NK-92 treated with Interleukin-12 subunit alpha and Interleukin-12 subunit beta, amount 100 ng/mL, for 24 hours (cell line): ENCODE results near the gene ALS2CL.
"Not testable (repeated sequence)": the region's sequence is repeated elsewhere in the genome, so short reads cannot be mapped to it uniquely, and the experiment has no call there.

Experiments
- DNase-seq: peaks from one replicate; lab custom pipeline; 2025; lab: John Stamatoyannopoulos, UW

The ALS2CL gene

DNA sequence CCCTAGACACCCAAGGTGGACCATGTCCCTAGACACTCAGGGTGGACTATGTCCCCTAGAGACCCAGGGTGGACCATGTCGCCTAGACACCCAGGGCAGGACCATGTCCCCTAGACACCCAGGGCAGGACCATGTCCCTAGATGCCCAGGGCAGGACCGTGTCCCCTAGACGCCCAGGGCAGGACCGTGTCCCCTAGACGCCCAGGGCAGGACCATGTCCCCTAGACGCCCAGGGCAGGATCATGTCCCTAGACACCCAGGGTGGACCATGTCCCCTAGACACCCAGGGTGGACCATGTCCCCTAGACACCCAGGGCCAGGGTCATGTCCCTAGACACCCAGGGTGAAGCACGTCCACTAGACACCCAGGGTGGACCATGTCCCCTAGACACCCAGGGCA is 10.9 kb upstream of the ALS2CL start:
- not testable (repeated sequence) for DNase-seq

- DNase-seq, result no peak
Measured at GRCh38 chr3:46703013-46703520, 9.6 kb upstream of the ALS2CL start.

DNA sequence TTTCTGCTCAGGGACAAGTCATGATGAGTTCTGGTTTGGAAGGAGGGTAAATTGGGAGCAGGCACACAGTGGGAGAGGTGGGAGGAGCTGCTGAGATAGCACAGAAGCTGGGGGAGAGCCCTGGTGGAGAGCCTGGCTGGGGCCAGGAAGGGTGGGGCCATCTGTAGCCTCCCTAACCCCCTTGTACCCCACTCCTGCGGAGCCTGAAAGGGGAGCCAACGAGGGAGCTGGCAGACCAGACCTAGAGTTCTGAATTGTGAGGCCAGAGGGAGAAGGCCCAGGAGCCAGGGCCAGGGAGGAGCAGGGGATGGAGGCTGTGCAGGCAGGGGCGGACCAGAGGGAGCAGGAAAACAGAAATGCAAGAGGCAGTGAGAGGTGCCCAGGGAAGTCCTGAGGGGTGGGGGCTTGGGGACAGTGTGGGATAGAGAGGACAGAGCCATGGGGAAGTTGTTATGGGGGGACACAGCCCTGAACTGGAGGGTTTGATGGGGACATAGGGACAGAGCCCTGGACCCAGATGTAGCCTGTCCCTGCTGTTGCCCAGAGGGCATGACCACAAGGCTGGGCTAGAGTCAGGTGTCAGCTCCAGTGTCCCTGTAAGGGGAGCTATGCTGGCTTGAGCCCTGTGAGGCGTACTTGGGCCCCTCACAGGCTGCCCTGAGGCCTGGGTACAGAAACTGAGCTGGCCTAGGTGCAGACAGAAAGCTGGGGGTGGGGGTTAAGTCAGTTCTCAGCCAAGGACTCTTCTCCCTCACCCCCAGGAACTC is 8.9 kb upstream of the ALS2CL start:
- DNase-seq, result no peak

DNA sequence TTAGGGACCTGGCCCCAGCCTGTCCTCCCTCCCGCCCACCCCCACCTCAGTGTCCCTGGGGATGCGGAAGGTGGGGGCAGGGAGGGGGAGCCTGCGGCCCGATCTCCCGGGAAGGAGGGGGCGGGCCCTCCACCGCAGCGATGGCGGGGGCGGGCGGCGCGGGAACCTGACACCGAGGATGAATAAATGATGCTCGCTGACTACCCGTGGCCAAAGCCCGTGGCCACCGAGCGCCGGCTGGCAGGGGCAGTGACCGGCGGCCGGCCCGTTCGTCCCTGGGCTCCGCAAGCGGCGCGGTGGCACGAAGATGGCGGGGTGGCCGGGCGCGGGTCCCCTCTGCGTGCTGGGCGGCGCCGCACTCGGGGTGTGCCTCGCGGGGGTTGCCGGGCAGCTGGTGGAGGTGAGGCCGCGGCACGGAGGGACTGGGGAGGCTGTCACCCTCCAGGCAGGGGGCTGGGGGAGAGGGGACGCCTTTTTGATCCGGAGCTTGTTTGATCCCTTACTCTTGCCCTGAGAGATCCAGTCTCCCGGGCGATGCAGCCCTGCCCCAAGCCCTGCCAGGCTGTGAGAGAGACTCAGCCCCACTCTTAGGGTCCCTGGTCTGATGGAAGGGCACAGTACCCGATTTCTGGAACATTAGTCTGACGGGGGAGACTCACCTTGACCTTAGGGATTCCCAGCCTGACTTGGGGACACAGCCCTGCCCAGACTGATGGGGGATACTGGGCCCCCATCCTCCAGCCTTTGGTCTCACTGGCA is 7.9 kb upstream of the ALS2CL start, which contains the start of gene TMIE:
Gene TMIE (plus strand): TSS at position 212 of the 759 bp plus-strand sequence. CDS start 96 bp downstream, at position 308.
- DNase-seq, result no peak

DNA sequence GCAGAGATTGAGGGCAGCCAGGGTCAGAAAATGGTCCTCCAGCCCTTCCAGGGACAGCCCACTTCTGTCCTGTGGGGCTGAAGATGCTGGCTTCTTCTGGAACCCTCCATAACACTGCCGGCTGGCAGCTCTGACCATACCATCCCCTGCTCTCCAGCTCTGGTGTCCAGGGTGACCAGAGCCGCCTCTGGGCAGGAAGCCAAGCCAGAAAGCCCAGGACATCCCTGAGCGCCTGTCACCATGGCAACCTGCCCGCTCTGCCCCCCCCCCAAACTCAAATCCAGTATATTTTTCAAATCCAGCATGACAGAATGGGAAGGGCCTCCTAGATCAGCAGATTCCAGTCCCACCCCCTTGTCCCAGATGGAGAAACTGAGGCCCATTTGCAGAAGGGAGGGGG is 7.3 kb upstream of the ALS2CL start:
- DNase-seq, result no peak

DNA sequence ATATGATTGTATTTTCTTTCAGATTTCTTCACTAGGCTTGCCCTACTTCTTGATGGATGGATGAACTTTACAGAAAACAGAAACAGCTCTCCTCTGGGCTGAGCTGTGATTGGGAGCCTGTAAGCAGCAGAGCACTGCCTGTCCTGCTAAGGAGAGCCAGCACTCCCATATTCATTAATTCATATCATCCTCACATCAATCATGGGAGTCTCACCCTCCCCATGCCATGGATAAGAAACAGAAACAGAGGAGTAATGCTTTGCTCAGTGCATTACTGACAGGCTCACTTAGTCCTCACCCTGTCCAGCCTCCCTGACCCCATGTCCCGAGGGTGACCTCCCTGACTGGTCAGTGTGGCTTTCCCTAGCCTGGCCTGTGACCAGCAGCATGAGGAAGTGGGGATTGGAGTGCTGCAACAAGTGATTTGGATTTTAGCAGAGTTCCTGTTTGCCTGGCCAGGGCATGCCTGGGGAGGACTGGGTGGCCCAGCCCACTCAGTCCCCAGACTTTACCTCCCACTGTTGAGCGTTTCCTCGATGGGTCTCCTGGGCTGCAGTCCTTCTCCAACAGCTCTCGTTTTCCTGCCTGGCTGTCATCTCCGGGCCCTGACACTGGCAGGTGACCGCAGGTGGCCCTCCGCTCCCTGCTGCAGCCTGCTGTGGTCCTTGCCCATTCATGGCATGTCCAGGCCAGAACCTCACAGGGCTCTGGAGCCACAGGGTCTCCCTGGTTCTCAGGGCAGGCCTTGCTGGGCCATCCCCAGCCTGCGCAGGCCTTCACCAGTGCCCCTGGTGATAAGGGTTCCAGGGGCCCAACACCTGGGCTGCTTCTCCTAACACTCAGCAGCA is 6.4 kb upstream of the ALS2CL start:
- no peak for DNase-seq

- DNase-seq, result no peak
Measured at GRCh38 chr3:46695962-46696894, 2.7 kb upstream of the ALS2CL start.

DNA sequence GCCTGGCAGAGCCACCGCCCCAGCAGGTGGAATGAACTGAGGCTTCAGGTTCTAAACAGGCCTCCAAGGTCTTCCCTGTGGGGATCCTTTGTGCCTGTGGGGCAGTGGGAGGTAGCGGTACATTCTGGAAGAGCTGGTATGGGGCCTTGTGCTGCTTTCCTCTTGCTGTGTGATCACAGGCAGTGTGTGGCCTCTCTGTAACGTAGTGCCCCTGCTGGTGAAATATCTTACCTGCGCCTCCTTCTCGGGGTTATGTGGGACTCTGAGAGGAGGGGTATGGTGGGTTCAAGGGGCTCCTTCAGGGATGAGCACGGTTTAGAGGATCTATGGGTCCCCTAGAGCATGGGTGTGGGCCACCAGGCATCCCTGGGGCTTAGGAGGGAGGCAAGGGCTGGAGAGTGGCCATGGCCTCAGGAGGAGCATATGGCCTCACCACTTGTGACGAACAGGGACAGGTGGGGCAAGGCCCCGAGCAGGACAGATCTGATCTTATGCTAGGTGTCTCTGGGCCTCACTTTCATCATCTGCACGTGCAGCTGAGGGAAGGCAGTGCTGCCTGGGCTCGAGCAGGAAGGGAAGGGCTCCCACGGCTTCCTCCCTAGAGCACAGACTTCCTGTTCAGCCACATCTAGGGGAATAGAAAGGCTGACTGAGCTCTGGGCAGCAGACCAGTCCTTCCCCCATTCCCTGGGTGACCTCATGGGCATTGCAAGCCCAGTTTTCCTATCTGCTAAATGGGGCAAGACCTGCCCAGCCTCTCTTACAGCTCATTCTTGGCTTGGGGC is 1.9 kb upstream of the ALS2CL start:
- no peak for DNase-seq

DNA sequence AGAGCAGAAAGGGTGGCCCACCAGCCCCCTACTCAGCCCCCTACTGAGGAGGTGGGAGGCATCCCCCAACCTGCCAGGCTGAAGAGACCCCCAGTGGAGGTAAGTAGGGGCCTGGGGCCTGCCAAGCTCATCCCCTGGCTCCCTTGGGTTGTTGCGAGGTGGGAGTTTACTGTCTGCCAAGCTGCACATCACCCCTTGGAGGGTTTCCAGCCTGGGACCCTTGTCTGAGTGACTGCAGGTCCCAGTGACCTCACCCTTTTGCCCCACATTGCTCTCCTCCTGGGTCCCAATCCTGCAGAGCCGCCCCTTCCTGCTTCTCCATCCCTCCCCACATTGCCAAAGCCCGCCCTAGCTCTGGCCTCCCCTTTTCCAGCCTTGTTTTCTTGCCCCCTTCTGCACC is 1.0 kb upstream of the ALS2CL start:
- no peak for DNase-seq

GRCh38 chr3:46693892-46694226 is 380 bp upstream of the ALS2CL start:
- no peak for DNase-seq

DNA sequence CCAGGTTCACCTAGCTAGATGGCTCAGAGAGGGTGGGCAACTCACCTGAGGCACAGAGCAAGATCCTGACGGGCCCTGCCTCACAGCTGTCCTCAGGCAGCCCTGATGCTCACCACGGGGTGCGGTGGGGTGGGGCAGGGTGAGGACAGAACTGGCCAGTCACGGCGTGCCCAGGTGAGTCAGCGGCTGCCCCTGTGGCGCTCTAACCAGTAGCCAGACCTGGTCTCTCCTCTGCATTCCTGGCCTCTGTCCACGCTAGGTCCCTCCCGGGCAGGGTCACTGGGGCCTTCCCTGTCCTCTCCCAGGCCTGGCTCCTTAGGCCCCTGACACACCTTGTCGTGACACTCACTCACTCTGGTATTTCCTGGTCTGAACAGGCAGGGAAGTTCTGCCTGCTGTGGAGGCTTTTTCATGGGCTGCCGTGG is 901 bp downstream of the ALS2CL start:
- no peak for DNase-seq

DNA sequence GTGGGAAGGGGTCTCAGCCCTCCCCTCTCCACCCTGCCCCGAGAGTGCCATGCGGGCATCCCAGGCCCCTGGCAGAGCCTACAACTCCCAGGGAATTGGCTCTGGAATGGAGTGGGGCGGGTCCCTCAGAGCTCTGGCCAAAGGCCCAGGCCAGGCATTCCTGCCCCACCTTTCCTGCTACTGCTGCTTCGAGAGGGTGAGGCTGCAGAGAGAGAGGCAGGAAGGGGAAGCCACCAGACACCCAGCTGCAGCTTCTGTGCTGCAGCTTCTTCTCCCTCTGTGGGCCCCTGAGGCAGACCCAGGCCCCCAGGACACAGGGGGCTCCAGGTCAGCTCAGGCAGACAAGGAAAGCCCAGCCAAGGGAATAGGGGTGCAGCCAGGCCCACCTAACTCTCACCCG is 2.7 kb downstream of the ALS2CL start:
- no peak for DNase-seq

DNA sequence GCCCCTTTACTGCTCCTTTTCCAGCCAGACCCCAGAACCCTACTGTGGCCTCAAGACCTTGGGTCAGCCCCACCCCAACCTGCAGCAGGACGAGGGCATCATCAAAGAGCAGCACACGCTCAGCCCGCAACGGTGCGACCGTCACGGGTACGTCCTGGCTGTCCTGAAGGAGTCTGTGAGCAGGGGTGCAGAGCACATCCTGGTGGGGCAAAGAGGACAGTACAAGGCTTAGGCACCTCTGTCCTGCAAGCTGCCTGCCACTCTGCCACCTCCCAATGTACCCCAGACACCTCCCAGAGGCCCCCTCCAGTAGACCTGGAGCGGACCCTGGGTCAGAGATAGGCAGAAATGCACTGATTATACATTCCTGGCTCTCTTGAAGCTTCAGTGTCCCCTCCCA is 8.0 kb downstream of the ALS2CL start:
- DNase-seq, result no peak

DNA sequence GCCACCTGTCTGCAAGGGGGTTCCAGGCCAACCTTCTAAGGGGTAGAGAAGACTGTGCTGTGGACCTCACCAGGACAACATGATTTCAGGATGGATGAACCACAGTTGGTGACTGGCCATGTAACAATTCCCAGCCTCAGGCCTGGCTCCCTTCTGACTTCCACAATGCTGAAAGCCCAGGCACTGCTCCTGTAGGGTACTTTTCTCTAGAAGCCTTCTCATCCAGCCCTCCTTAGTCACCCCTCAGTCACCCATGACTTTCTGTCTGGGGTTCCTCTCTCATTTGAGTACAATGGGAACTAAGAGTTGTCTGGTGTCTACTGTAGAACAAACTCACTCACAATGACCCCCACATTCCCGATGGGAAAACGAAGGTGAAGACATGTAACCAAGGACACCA is 8.6 kb downstream of the ALS2CL start:
- DNase-seq, result no peak

DNA sequence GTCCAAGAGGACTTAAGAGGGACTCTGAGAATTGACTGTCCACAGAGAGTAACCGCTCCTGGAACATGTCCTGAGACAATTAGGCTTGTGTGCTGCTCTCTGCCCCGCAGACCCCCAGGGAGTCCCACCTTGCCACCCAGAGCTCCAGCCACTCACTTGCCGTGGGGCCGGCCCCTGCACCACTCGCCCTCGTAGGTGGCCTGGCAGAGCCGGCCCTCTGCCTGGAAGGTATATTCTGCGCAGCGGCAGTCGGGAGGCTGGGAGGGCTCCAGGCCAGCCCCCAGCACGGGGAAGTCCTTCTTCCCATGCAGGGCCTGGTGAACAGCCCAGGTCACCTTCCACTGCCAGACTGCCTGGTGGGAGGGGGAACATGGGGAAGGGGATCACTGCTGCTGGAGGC is 10.5 kb downstream of the ALS2CL start:
- DNase-seq, result no peak

GRCh38 chr3:46681856-46682540 is 11.5 kb downstream of the ALS2CL start:
- DNase-seq, result no peak

DNA sequence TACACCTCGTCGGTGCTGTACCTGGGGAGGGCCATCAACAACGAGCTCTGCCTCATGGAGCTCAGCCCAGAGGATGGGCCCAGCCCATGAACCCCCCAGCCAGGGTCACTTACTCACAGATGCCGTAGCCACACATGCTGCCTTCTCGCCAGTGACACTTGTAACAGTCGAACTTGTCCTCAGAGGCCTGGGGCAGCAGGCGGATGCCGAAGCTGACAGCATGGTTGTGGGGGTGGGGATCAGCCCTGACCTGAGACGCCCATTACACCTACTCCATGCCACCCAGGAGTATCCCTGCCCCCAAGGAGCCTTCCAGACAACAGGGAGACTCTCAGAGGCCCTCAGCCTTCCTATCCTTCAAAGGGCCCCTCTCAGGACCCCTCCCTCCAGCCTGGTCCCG is 12.1 kb downstream of the ALS2CL start:
- DNase-seq, result no peak

DNA sequence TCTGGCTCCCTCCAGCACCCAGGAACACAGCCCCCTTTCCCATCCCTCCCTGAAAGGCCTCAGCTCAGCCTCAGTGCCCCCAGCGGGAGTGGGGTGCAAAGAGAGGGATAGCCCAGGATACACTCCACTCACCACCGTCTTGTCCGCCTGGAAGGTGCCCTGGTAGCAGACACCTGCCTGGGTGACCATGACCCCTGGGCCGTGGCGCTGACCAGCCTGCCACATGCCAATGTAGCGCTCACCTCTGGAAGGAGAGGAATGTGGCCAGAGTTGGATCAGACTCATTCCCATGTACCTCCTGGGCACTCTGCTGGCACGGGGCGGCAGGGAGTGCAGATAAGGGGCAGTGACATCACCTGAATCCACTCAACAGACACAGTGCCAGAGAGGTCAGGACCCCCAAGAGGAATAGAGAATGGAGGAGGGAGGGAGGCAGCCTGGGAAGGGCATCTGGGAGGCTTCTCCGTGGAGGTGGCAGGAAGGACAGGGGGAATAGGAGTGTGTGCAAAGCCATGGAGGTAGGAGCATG is 13.1 kb downstream of the ALS2CL start:
- no peak for DNase-seq

DNA sequence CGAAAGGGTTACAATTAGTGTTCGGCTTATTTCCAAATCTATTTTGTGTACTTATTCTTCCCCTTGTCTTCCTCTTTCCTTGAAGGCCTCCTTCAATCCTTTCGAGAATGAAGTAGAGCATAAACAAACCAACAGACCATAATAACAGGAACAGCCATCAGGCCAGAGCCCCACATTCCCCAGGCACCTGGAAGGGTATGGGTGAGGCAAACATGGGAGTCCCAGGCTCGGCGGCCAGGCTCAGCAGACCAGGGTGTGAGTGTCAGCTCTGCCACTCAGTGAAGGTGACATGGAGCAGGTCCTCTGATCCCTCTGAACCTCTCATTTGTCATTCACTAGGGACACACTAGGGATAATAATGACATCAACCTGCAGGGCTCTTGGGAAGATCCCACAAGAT is 13.8 kb downstream of the ALS2CL start:
- DNase-seq, result no peak

DNA sequence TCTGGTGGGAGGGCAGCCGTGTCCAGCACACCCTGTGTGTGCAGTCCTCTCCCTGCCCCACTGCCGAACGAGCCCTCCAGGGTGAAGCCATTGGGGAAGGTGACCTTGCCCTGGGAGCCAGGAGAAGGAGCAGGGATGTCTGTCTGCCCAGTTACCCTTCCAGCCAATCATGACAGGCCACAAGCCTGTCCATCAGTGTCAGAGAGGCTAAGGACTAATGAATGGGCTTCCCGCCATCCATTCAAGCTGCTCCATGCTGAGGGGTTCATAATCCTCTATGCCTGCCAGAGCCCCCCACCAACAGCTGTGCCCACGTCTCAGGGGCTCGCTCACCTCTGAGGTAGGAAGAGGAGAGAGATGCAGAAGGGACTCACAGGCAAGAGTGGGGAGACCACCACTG is 15.2 kb downstream of the ALS2CL start:
- no peak for DNase-seq
